ENCODE data around the gene MAPKAP1. TPM values are rescaled to one million over a fixed set of nuclear protein-coding genes. Genes with fewer than 3 reads are reported as not detected.

The MAPKAP1 gene
- total RNA-seq, 2 donors from 2014 or later: 62.1 to 78.9 TPM

- Histone ChIP-seq H3K36me3 (no peaks in the 10 kb centered on the region), H3K4me3 (no peak overlapping the region), H3K27me3 (no peaks in the 10 kb centered on the region), H3K9me3 (no peaks in the 10 kb centered on the region), H3K27ac (no peak overlapping the region), H3K4me1 (no peaks in the 10 kb centered on the region)
- no peak for DNase-seq (ENCODE audit: low spot score)
- TF ChIP-seq CTCF (IDR thresholded peaks at IDR 0.05): no peak
Measured at GRCh38 chr9:125493881-125494652, 212.9 kb downstream of the MAPKAP1 start.

- Histone ChIP-seq H3K9me3 (no peaks in the 10 kb centered on the region), H3K4me1 (no peaks in the 10 kb centered on the region), H3K27ac (no peak overlapping the region), H3K27me3 (no peaks in the 10 kb centered on the region), H3K36me3 (no peaks in the 10 kb centered on the region), H3K4me3 (no peak overlapping the region)
- no peak for TF ChIP-seq CTCF (IDR thresholded peaks at IDR 0.05)
- DNase-seq (ENCODE audit: low spot score): no peak
Measured at GRCh38 chr9:125493384-125493783, 213.6 kb downstream of the MAPKAP1 start.

- TF ChIP-seq CTCF (IDR thresholded peaks at IDR 0.05): no peak
- Histone ChIP-seq H3K4me3 (no peak overlapping the region), H3K4me1 (no peaks in the 10 kb centered on the region), H3K27ac (no peak overlapping the region), H3K36me3 (no peaks in the 10 kb centered on the region), H3K27me3 (no peaks in the 10 kb centered on the region), H3K9me3 (no peaks in the 10 kb centered on the region)
- no peak for DNase-seq (ENCODE audit: low spot score)
Measured at GRCh38 chr9:125492719-125493118, 214.3 kb downstream of the MAPKAP1 start.

- no peak overlapping the region for H3K4me3 ChIP-seq
- no peak for DNase-seq (ENCODE audit: low spot score)
- H3K4me1 ChIP-seq: peaks cover 0 to 31% of the 10 kb centered on the region in 2 donors
- no peaks in the 10 kb centered on the region for H3K36me3 ChIP-seq
- H3K9me3 ChIP-seq: no peaks in the 10 kb centered on the region
- no peaks in the 10 kb centered on the region for H3K27me3 ChIP-seq
- TF ChIP-seq CTCF (IDR thresholded peaks at IDR 0.05): no peak
- H3K27ac ChIP-seq: no peak overlapping the region
Measured at GRCh38 chr9:125487842-125488241, 219.2 kb downstream of the MAPKAP1 start.

- Histone ChIP-seq H3K4me3 (no peak overlapping the region), H3K27me3 (no peaks in the 10 kb centered on the region), H3K27ac (peak overlapping the region; percentile 66 to 79), H3K36me3 (no peaks in the 10 kb centered on the region), H3K4me1 (peaks cover 0 to 31% of the 10 kb centered on the region in 2 donors), H3K9me3 (no peaks in the 10 kb centered on the region)
- DNase-seq (ENCODE audit: low spot score): no peak
- TF ChIP-seq CTCF (IDR thresholded peaks at IDR 0.05): no peak
Measured at GRCh38 chr9:125486576-125486975, 220.4 kb downstream of the MAPKAP1 start.

- TF ChIP-seq CTCF (IDR thresholded peaks at IDR 0.05): no peak
- Histone ChIP-seq H3K4me3 (no peak overlapping the region), H3K9me3 (no peaks in the 10 kb centered on the region), H3K36me3 (no peaks in the 10 kb centered on the region), H3K27ac (peak overlapping the region; percentile 66 to 79), H3K27me3 (no peaks in the 10 kb centered on the region), H3K4me1 (peaks cover 0 to 31% of the 10 kb centered on the region in 2 donors)
- DNase-seq (ENCODE audit: low spot score): no peak
Measured at GRCh38 chr9:125486152-125486508, 220.9 kb downstream of the MAPKAP1 start.

All from right atrium auricular region (tissue), 2 donors.